ENCODE results near the gene ELK3. TPM values are rescaled to one million over a fixed set of nuclear protein-coding genes. Genes with fewer than 3 reads are reported as not detected.

ELK3 gene
- total and polyA plus RNA-seq, 9 of the 15 experiments (the other 6 are each of a cell fraction or from before 2014, with no cell fraction given), result 1.5 to 5.5 (median 2.9) TPM

GRCh38 chr12:96295532-96296160 lies 101.5 kb downstream of the ELK3 start (continued):
- no peak for TF ChIP-seq ZNF764 (CRISPR knock-in tag; IDR thresholded peaks at IDR 0.05; ENCODE audit: low read depth)

- no peak overlapping the region for H3K4me3 ChIP-seq
- no peaks in the 10 kb centered on the region for H3K27me3 ChIP-seq (ENCODE audit: control insufficient read depth in 2 of 2, insufficient read depth in 2 of 2, low read length in 2 of 2)
- H3K9ac ChIP-seq (ENCODE audit: insufficient read depth in 1 of 2, low read depth in 2 of 2, low read length in 2 of 2), result no peak overlapping the region
- no peak overlapping the region for H2AFZ ChIP-seq (ENCODE audit: low read depth, low read length)
- no peaks in the 10 kb centered on the region for H4K20me1 ChIP-seq (replicated peaks; ENCODE audit: control insufficient read depth, insufficient read depth, low read length)
- in situ Hi-C loops (cut with MboI), result no loop called here
- no TSS peak for BruUV-seq (replicated peaks)
- H3K4me1 ChIP-seq (replicated peaks in 1 of 2; ENCODE audit: control insufficient read depth in 2 of 2, insufficient read depth in 2 of 2, low read length in 2 of 2), result no peaks in the 10 kb centered on the region
- ChIA-PET POLR2A (no interaction called here), CTCF (ENCODE audit: low intra/inter-chr PET ratio) (no interaction called here)
- no peaks in the 10 kb centered on the region; the same call in 2 of the 3 replicates for H3K79me2 ChIP-seq (ENCODE audit: control insufficient read depth, insufficient read depth, low read length)
- H3K9me3 ChIP-seq (replicated peaks; ENCODE audit: control insufficient read depth, insufficient read depth, low read depth, low read length), result no peaks in the 10 kb centered on the region
- no peaks in the 10 kb centered on the region for H3K9me1 ChIP-seq (ENCODE audit: control insufficient read depth, insufficient read depth, low read length)
- no peak overlapping the region for H3K27ac ChIP-seq (ENCODE audit: extremely low read depth, low read depth, low read length)
- 94% methylated on average over 4 of the region's 4 CpGs for WGBS (ENCODE audit: insufficient coverage, low coverage, missing lambda C conversion rate)
- DNase-seq (ENCODE audit: extremely low read depth in 1 of 4, low spot score in 3 of 4) (no peak), FAIRE-seq (no peak), ATAC-seq (no peak)
- TF ChIP-seq ZNF407 (IDR thresholded peaks at IDR 0.05; ENCODE audit: low read depth), result no peak
- no peak for TF ChIP-seq NBN (IDR thresholded peaks at IDR 0.05; ENCODE audit: low read depth)
- no peak for TF ChIP-seq SIRT6 (IDR thresholded peaks at IDR 0.05; ENCODE audit: low read depth, low read length)
- no peak for TF ChIP-seq SIN3A (IDR thresholded peaks at IDR 0.05; ENCODE audit: borderline replicate concordance in 2 of 2, control insufficient read depth in 1 of 2, low read depth in 2 of 2, low read length in 2 of 2)
- TF ChIP-seq, protein P1, sequence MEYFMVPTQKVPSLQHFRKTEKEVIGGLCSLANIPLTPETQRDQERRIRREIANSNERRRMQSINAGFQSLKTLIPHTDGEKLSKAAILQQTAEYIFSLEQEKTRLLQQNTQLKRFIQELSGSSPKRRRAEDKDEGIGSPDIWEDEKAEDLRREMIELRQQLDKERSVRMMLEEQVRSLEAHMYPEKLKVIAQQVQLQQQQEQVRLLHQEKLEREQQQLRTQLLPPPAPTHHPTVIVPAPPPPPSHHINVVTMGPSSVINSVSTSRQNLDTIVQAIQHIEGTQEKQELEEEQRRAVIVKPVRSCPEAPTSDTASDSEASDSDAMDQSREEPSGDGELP (CRISPR knock-in tag; IDR thresholded peaks at IDR 0.05; ENCODE audit: borderline replicate concordance), result no peak
- intact Hi-C loops (cut with micrococcal nuclease), result no loop called here
- H3K36me3 ChIP-seq (ENCODE audit: control insufficient read depth, insufficient read depth, low read length), result peaks cover 45% of the 10 kb centered on the region
- H3K4me2 ChIP-seq (ENCODE audit: insufficient read depth, low read length), result no peak overlapping the region
These were observed 103.3 kb downstream of the ELK3 start for GRCh38 chr12:96297504-96297903.
